ENCODE results near the gene ITGB7.

ITGB7 gene

DNA sequence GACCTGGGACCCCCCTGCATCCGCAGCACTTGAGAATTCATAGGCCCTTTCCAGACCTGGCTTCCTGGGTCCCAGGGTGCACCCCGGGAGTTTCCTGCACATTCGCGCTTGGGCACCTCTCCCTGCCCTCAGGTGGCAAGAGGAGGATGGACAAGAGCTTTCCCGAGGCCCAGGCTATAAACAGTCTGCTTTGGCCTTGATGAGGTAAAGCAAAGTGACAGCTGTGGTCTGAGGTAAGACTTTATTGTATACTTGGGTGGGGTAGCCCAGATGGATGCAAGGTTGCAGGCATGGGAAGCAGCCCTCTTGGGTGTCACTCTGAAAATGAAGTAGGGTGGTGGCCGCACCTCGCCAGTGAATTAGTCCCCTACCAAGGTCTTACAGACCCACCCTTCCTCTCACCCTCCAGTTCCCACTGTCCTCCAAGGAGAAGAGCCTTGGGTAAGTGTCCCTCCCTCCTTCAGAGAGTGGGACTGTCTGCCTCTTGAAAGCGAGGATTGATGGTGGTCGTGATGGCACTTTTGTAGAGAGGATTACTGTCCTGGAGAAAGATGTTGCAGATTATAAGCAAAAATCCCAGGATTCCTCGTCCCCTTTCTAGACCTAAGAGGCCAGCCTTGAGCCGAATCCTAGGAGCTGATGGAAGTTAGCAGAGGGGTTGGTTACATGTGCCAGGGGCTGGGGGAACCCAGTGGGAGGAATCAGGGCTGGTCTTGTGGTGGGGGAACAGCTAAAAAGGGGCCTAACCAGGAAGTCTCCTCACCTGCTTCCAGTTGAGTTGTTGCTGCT lies 15.8 kb downstream of the ITGB7 start:
- no peak for TF ChIP-seq GATA2 (IDR thresholded peaks at IDR 0.05; ENCODE audit: low read depth, low read length)
- TF ChIP-seq GATA3 (IDR thresholded peaks at IDR 0.05; ENCODE audit: low read depth, low read length) = no peak

- TF ChIP-seq GATA2 (IDR thresholded peaks at IDR 0.05; ENCODE audit: low read depth, low read length) = no peak
- no peak for TF ChIP-seq GATA3 (IDR thresholded peaks at IDR 0.05; ENCODE audit: low read depth, low read length)
Observed at GRCh38 chr12:53190108-53190729, 16.8 kb downstream of the ITGB7 start.

GRCh38 chr12:53187145-53187899 lies 19.7 kb downstream of the ITGB7 start:
- TF ChIP-seq GATA2 (IDR thresholded peaks at IDR 0.05; ENCODE audit: low read depth, low read length) (no peak), GATA3 (IDR thresholded peaks at IDR 0.05; ENCODE audit: low read depth, low read length) (no peak)

DNA sequence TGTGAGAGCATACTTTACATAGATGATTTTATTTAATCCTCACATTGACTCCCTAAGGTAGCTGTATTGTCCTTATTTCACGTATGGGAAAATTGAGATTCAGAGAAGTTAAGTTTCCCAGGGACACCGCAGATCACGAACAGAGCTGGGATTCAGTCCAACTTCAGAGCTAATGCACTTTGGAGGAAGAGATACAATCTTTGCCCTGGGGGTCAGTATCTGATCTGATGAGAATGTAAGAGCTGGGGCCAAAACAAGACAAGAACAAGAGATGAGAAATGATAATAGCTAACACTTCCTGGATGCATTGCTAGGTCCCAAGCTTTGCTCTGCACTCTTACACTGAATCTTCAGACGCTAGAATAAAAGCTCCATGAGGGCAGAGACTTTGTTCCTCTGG lies 20.3 kb downstream of the ITGB7 start:
- TF ChIP-seq GATA3 (IDR thresholded peaks at IDR 0.05; ENCODE audit: low read depth, low read length) = peak; percentile 91
- TF ChIP-seq GATA2 (IDR thresholded peaks at IDR 0.05; ENCODE audit: low read depth, low read length) = peak; percentile 97

DNA sequence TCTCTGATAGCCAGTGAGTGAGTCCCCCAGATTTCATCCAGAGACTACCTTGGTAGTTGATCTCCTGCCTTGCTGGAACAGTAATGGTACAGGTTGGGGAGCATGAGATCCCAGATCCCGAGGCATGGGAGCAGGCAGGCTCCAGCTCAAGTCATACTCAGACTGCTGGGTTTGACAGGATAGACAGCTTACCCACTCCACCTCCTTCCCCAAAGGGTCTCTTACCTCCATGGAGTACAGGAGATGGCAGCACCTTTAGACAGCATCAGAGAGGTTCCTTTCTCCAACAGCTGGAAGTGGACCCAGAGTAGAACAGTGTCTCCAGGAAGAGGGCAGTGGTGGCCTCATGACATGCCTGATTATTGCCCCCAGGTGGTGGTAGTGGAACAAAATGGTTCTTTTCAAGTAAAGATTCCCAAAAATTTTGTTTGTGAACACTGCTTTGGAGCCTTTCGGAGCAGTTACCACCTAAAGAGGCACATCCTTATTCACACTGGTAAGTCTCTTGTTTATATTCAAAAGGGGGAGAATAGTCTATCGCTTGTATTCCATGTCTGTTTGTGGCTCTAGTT lies 21.4 kb downstream of the ITGB7 start:
- TF ChIP-seq GATA3 (IDR thresholded peaks at IDR 0.05; ENCODE audit: low read depth, low read length) (no peak), GATA2 (IDR thresholded peaks at IDR 0.05; ENCODE audit: low read depth, low read length) (no peak)

GRCh38 chr12:53184828-53185227 lies 22.2 kb downstream of the ITGB7 start:
- no peak for TF ChIP-seq GATA3 (IDR thresholded peaks at IDR 0.05; ENCODE audit: low read depth, low read length)
- TF ChIP-seq GATA2 (IDR thresholded peaks at IDR 0.05; ENCODE audit: low read depth, low read length) = no peak

GRCh38 chr12:53182903-53183302 lies 24.1 kb downstream of the ITGB7 start:
- no peak for TF ChIP-seq GATA3 (IDR thresholded peaks at IDR 0.05; ENCODE audit: low read depth, low read length)
- TF ChIP-seq GATA2 (IDR thresholded peaks at IDR 0.05; ENCODE audit: low read depth, low read length) = no peak

DNA sequence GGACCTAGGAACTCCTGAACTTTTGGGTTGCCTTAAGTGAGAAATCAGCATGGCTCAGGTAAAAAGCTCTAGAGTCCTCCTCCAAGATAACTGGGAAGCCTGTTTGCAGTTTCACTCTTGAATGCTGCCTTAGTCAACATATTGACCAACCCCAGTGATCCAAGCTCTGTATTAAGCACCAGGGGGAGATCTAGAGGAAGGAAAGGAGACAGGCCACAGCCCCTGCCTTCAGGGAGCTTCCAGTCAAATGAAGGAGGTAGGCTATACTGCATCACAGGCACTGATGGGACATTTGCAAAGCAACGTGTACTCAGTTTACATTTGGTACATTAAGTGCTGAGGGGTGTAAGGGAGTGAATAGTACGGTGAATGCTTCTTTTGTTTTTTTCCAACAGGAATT lies 25.1 kb downstream of the ITGB7 start:
- TF ChIP-seq GATA3 (IDR thresholded peaks at IDR 0.05; ENCODE audit: low read depth, low read length) = no peak
- TF ChIP-seq GATA2 (IDR thresholded peaks at IDR 0.05; ENCODE audit: low read depth, low read length) = no peak

- no peak for TF ChIP-seq GATA2 (IDR thresholded peaks at IDR 0.05; ENCODE audit: low read depth, low read length)
- no peak for TF ChIP-seq GATA3 (IDR thresholded peaks at IDR 0.05; ENCODE audit: low read depth, low read length)
Observed at GRCh38 chr12:53180931-53181645, 26.0 kb downstream of the ITGB7 start.

GRCh38 chr12:53180220-53180930 lies 26.7 kb downstream of the ITGB7 start, which contains the start of the genes CSAD and ZNF740:
TSS of gene CSAD (minus strand) at chr12:53180925. CDS start at chr12:53173470, 7,455 bp downstream.
TSS of gene ZNF740 (plus strand) at chr12:53180722. CDS start at chr12:53181984, 1,262 bp downstream.
- no peak for TF ChIP-seq GATA3 (IDR thresholded peaks at IDR 0.05; ENCODE audit: low read depth, low read length)
- TF ChIP-seq GATA2 (IDR thresholded peaks at IDR 0.05; ENCODE audit: low read depth, low read length) = no peak

DNA sequence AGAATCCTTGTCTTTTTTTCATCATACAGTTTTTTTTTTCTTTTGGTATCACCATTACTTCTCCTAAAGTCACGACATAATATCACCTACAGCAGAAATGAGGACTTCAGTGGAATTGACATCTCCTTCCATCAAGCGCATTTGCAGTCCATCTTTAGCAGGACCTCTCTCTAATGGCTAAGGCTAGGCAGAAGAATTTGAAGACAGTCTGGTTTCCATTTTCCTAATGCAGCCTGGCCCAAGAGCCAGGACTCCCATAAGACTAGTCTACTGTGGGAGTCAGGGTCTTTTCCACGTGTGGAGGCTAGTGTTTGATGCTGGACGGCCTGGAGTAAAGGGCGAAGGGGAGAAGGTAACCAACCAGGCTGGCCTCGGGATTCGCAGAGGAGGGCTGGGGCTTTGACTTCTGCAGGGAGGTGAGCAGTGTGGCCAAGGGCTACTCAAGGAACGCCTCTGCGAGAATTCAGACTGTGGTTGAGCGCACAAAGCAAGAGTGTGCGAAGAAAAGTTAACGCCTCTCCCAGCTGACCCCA lies 27.3 kb downstream of the ITGB7 start:
- no peak for TF ChIP-seq GATA2 (IDR thresholded peaks at IDR 0.05; ENCODE audit: low read depth, low read length)
- TF ChIP-seq GATA3 (IDR thresholded peaks at IDR 0.05; ENCODE audit: low read depth, low read length) = no peak

DNA sequence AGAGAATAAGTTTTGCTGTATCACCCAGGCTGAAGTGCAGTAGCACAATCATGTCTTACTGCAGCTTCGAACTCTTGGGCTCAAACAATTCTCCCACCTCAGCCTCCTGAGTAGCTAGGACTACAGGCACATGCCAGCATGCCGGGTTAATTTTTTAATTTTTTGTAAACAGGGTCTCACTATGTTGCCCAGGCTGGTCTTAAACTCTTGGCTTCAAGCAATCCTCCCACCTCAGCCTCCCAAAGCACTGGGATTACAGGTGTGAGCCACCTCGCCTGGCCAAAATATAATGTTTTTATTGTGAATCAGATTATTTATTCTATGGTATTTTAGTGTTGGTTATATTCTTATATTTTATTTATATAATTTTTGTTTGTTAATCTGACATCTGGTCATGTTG lies 30.3 kb downstream of the ITGB7 start:
- TF ChIP-seq GATA3 (IDR thresholded peaks at IDR 0.05; ENCODE audit: low read depth, low read length) = no peak
- no peak for TF ChIP-seq GATA2 (IDR thresholded peaks at IDR 0.05; ENCODE audit: low read depth, low read length)

Measured in SH-SY5Y (cell line).